Embryonic facial prominence (tissue), 1 donor: ENCODE results near the gene COA6.
"Not testable (repeated sequence)": the region's sequence is repeated elsewhere in the genome, so short reads cannot be mapped to it uniquely, and the experiment has no call there.

Experiments
- DNase-seq: peaks from one replicate; pipeline ENCODE4 v3.0.0-alpha.2; 2016; ENCODE audit errors: extremely low spot score

COA6 gene

GRCh38 chr1:234373064-234373958 lies at the start of gene COA6:
Gene COA6 (plus strand): TSS chr1:234373456. CDS start chr1:234373467, 11 bp downstream.
- DNase-seq, result peak; percentile 91

DNA sequence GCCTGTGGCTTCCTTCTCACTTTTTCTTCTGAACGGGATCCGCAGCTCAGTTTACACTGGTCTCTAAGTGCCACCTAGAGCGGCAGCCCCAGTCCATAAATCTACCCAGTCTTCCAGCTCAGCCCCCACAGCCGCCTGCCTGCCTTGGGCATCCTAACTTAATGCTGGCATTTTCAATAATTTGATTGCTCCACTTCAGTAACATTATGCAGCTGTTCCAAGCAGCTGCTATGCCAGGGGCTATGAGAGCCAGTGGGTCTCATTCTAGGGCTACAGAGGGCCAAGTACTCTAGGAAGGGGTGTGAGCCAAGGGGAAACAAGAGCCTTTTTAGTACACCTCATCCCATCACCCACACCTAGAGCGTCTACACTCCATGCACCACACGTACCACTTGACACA lies 48.4 kb upstream of the COA6 start:
- no peak for DNase-seq

DNA sequence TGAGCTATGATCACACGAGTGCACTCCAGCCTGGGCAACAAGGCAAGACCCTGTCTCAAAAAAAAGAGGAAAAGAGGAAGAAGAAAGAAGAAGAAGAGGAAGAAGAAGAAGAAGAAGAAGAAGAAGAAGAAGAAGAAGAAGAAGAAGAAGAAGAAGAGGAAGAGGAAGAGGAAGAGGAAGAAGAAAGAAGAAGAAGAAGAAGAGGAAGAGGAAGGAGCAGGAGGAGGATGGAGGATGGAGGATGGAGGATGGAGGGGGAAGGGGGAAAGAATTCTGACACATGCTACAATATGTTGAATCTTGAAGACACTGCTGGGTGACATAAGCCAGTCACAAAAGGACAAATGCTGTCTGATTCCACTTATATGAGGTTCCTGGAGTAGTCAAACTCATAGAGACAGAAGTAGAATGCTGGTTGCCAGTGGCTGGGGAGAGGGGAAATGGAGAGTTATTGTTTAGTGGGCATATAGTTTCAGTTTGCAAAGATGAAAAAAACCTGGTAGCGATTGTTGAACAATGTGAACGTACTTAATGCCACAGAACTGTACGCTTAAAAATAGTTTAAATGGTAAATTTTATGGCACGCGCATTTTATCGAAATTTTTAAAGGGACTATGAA lies 47.3 kb upstream of the COA6 start:
- no peak for DNase-seq

- DNase-seq, result no peak
Observed at GRCh38 chr1:234326497-234327366, 46.5 kb upstream of the COA6 start.

- no peak for DNase-seq
Observed at GRCh38 chr1:234327577-234328164, 45.6 kb upstream of the COA6 start.

DNA sequence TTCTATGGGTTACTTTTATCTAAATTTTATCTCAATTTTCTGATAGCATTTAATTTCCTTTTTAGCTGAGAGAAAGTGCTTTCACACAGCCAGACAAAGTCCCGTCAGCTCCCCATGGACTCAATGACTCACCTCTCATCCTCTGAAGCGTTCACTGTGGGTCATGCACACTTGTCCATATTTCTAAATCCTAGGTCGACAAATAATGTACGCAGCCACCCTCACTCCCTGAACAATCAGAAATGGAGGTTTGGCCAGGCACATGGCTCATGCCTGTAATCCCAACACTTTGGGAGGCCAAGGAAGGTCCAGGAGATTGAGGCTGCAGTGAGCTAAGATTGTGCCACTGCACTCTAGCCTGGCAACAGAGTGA lies 42.4 kb upstream of the COA6 start:
- DNase-seq, result no peak

- DNase-seq, result no peak
Observed at GRCh38 chr1:234331507-234331906, 41.7 kb upstream of the COA6 start.

DNA sequence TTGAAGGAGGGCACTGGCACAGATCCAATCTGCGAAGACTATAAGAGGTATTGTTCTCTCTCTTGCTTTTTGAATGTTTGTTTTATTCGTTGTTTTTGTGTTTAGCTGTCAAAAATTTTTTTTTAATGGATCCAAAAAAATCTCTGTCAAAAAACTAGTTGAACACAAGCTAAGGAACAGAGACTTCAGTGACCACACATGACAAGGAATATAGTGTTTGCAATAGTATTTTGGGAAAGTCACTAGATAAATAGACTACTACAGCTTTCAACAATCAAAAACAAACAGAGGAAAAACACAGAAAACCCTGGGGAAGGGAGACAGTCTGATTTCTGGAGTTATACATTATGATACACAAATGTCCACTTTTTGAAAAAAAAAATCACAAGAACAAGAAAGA lies 36.9 kb upstream of the COA6 start:
- no peak for DNase-seq

DNA sequence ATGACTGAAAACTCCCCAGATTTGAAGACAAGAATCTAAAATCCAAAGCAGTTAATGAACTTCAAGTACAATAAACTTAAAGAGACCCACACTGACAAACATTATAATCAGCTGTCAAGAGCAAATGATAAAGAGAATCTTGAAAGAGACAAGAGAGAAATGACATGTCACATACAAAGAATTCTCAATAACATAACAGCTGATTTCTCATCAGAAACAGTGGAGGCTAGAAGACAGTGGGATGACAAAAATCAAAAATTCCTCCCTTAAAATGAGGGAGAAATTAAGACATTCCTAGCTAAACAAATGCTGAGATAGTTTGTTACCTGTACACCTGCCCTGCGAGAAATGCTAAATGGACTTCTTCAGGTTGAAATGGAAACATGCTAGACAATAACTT lies 36.0 kb upstream of the COA6 start:
- DNase-seq, result no peak

GRCh38 chr1:234340528-234340927 lies 32.7 kb upstream of the COA6 start:
- DNase-seq, result no peak

GRCh38 chr1:234342774-234343173 lies 30.5 kb upstream of the COA6 start:
- no peak for DNase-seq

DNA sequence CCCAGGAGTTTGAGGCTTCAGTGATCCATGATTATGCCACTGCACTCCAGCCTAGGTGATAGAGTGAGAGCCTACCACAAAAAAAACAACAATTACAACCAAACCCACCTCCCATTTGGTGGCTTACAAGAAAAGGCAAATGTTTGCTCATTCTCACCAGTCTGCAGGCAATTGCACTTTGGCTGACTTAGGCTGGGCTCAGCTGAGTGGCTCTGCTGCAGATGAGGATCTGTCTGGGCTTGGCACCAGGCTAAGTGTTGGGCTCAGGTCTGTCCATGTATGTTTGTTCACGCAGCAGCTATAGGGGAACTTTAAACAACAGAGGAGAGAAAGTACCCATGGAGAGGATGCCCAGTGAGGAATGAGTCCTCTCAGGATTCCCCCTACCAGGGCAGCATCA lies 28.0 kb upstream of the COA6 start:
- no peak for DNase-seq

GRCh38 chr1:234348964-234349363 lies 24.3 kb upstream of the COA6 start:
- no peak for DNase-seq

- DNase-seq, result no peak
Observed at GRCh38 chr1:234355782-234356510, 17.3 kb upstream of the COA6 start.

DNA sequence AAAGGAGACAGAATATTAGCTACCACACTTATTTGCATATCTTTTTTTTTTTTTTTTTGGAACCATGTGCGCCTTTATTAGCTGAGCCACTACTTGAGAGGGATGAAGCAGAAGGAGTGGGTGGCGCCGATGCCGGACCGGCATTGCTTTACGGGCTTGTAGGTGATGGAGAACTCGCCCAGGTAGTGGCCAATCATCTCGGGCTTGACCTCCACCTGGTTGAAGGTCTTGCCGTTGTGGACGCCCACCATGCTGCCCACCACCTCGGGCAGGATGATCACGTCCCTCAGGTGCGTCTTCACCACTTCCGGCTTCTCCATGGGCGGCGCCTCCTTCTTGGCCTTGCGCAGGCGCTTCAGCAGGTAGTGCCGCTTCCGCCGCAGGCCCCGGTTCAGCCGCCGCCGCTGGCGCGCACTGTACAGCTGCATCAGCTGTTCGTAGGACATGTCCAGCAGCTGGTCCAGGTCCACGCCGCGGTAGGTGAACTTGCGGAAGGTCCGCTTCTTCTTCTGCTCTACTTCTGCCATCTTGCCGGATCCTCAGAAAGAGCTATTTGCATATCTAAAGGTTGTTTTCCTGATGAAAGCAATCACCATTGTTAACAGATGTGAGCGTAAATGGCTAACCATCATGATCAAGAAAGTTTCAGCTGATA lies 16.5 kb upstream of the COA6 start:
- not testable (repeated sequence) for DNase-seq

- no peak for DNase-seq
Observed at GRCh38 chr1:234357831-234358230, 15.4 kb upstream of the COA6 start.

- DNase-seq, result no peak
Observed at GRCh38 chr1:234361102-234361603, 12.1 kb upstream of the COA6 start.

DNA sequence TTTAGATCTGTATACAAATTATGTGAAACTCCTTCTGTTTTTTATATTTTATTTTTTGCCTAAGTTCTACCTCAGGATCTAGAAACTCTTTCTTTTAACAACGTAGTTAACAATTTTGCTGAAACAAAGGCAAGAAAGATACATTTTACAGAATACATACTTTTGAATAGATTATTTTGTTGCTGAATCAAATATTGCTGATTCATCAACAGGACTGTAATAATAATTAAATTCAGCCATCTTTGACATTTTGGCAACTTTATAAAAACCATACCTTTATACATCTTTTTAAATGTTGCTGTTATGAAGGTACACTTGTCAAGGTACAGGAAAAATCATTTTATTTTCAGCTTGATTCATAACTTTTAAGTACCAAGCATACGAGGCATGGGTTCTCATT lies 10.7 kb upstream of the COA6 start:
- no peak for DNase-seq

- DNase-seq, result no peak
Observed at GRCh38 chr1:234368320-234369032, 4.8 kb upstream of the COA6 start.

- DNase-seq, result no peak
Observed at GRCh38 chr1:234369033-234369430, 4.2 kb upstream of the COA6 start.
